22Rv1 (cell line): ENCODE measurements around the gene GRIK4.

ENCODE experiments used
- H3K27ac ChIP-seq: fragments of 450-650 bp; 2 replicates; pipeline ENCODE4 v1.5.1; 2017
- ZFX ChIP-seq: fragments of 450-650 bp; IDR thresholded peaks from 2 replicates; pipeline ENCODE4 v1.6.1; 2017; ENCODE audit warnings: antibody characterized with exemption, borderline replicate concordance
- TF ChIP-seq, protein P1 (sequence below): fragments of 450-650 bp; IDR thresholded peaks from 2 replicates; pipeline ENCODE4 v1.5.1; 2017; ENCODE audit warnings: mild to moderate bottlenecking

Gene GRIK4

DNA sequence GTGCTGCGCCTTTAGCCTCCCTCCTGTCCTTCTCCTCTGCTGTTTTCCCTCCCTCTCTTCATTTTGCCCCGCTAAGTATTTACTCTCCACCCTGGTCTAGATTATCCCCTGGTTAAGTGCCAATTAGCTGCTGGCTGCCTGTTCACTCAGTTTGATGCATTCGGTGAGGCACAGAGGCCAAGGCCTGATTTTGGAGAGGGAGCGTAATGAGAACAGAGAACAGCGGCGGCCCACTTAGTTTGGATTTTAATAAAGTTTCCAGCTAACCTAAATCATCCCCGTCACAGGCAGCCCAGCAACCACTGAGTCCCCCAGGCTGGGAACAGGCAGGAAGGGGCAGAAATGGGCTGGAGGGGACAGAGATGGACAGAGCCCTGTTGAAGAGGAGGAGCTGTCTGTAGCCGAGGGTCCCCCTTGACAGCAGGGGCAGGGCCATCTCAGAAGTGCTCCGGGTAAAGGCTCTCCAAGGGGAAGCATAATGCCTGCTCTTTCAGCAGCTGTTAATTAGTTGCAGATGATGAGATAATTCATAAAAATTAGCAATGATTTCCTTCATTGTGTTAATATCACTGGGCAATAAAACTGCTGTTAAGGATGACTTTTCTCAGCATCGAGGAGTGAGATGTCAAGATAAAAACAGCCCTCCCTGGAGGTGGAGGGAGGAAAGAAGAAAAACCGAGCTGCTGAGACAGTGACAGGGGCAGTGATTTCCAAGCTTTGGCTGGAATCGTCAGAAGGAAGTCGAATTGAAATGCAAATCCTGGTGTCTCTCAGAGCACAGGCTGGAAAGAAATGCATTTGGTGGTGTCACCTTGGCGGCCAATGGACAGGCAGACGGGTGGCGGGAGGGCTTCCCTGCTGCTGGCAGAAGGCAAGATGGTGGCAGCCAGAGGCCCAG lies 170.1 kb downstream of the GRIK4 start:
- H3K27ac ChIP-seq = no peak overlapping the region
- TF ChIP-seq, protein P1, sequence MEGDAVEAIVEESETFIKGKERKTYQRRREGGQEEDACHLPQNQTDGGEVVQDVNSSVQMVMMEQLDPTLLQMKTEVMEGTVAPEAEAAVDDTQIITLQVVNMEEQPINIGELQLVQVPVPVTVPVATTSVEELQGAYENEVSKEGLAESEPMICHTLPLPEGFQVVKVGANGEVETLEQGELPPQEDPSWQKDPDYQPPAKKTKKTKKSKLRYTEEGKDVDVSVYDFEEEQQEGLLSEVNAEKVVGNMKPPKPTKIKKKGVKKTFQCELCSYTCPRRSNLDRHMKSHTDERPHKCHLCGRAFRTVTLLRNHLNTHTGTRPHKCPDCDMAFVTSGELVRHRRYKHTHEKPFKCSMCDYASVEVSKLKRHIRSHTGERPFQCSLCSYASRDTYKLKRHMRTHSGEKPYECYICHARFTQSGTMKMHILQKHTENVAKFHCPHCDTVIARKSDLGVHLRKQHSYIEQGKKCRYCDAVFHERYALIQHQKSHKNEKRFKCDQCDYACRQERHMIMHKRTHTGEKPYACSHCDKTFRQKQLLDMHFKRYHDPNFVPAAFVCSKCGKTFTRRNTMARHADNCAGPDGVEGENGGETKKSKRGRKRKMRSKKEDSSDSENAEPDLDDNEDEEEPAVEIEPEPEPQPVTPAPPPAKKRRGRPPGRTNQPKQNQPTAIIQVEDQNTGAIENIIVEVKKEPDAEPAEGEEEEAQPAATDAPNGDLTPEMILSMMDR = no peak
- TF ChIP-seq ZFX = no peak

DNA sequence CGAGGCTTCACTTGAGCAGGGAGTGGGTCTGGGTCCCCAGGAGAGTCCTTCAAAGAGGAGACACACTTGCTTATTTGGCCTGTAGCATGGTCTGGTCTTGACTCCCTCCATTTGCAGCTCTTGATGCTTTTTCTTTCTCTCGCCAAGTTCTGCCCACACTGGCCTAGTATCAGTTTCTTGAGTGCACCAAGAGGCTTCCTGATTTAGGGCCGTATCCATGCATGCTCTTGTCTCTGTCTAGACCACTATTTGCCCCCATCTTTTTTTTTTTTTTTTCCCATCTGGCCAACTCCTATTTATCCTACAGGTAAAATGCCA lies 170.7 kb downstream of the GRIK4 start:
- H3K27ac ChIP-seq = no peak overlapping the region
- TF ChIP-seq, protein P1 = no peak
- no peak for TF ChIP-seq ZFX

DNA sequence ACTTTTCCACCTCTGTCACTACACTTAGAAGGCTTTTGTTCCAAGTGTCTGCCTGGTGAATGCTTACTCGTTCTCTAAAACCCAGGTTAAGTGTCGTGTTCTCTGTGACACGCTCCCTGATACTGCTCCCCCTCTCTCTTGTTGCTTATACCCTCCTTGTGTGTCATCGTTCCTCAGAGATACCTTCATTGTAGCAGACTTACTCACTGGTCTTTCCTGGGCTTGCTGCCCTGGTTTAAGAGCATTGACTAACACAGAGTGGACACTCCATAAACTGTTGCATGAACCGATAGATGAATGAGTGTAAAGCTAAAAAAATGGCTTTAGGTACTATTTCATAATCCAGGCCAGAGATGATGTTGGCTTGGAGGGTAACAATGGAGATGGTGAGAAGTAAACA lies 171.3 kb downstream of the GRIK4 start:
- no peak overlapping the region for H3K27ac ChIP-seq
- no peak for TF ChIP-seq ZFX

DNA sequence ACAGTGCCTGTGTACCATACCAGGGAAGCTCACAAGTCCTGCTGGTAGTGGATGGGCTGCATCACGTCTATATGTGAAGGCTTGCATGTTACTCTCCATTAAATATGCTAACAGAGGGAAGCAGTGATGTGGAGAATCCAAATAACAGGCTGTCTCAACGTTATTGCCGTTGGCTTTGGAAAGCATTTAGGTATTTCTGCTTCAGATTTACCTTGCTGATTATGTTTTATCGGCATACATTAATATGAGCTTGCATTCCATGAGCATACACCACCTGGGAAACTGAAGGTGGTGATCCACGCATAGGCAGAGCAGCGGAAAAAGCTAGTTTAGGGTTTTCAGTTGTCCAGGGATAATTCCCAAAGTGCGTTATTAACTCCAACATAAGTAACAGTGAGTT lies 175.0 kb downstream of the GRIK4 start:
- no peak for TF ChIP-seq ZFX
- TF ChIP-seq, protein P1 = no peak
- H3K27ac ChIP-seq = no peak overlapping the region

DNA sequence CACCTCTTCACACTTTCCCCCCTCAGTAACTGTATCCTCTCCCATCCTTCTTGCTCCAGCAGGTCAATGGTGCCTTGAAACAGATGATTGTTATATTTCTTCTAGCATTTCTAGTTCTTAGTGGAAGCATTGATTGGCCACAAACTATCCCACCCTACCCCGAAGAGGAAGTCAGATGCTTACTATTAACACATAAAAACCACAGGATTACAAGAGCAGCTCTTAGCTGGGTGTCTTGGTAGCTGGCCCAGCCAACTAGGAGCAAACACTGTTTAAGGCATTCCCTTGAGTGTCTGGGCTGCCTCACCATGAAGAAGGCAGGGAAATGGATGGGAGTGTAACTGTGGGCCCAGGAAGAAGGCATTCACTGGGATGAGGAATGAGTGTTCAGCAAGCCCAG lies 176.6 kb downstream of the GRIK4 start:
- TF ChIP-seq ZFX = no peak
- TF ChIP-seq, protein P1 = no peak
- H3K27ac ChIP-seq = no peak overlapping the region

DNA sequence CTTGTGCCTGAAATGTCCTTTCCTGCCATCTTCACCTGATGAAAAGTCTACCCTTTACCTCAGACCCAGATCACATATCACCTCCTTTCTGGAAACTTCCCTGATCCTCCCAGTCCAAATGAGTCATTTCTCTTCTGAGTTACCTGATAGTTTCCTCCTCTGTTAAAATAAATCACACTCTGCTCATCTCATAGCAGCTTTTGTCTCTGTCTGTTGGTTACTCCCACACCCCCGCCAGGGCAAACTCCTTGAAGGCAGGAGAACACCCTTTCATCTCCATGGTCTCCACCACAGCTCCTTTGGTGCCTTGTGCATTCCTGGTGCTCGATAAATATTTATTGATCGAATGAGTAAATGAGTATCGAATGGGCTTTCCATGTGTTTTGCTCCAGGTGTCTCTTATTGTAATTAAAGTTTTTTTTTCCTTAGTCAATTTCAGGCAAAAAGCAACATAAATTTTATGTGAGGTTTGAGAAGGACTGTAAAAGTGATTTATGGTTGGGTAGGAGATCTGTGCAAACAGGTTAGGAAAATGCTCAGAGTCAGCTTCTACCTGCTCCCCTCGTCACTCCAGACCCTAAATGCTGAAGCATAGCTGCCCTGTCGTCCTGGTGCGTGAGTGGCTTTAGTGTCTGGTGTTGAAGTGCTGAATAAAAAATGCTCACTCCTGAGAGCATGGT lies 178.2 kb downstream of the GRIK4 start:
- TF ChIP-seq, protein P1 = no peak
- TF ChIP-seq ZFX = no peak
- no peak overlapping the region for H3K27ac ChIP-seq

DNA sequence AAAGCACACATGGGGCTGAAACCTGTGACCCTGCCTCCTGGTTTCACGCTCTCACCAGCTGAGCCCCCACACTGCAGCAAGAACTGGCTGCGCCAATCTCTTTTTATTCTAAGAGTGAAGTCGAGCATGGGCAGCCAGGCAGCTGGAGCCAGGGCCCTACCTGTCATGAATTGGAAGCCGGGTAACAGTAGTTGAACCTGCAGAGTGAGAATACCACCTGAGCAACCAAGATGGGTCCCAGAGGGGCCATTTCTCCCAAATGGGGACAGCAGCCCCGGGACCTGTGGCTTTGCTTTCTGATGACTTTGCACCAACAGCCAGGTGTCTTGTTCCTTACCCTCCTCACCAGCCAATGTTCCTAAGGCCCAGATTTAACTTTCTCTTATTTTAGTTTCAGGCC lies 178.9 kb downstream of the GRIK4 start:
- no peak overlapping the region for H3K27ac ChIP-seq
- TF ChIP-seq ZFX = no peak

DNA sequence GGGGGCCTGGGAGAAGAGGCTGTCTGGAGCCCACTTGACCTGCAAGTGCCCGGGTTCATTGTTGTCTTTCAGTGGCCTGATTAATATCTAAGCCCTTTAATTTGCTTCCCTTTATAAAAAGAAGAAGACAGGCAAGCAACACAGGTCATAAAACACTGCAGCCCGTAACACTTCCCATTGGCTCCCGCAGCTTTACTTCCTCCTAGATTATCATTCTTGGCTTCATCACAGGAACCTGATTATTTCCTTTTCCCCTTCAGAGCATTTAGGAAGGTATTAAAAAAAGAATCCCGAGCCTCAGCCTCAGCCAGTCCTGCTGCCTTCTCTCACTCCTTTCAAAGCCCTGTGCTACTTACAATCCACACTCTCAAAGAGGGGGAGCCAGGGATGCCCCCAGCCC lies 183.2 kb downstream of the GRIK4 start:
- H3K27ac ChIP-seq = no peak overlapping the region
- TF ChIP-seq ZFX = no peak
- TF ChIP-seq, protein P1 = no peak
